HepG2 (cell line): ENCODE measurements around the gene SIK3. TPM values are rescaled to one million over a fixed set of nuclear protein-coding genes. Genes with fewer than 3 reads are reported as not detected.

ENCODE experiments used
- ARID2 ChIP-seq: sonication (generic); formaldehyde crosslinking; IDR thresholded peaks from 2 replicates; pipeline ENCODE4 v1.8.1; 2022; ENCODE audit warnings: mild to moderate bottlenecking, missing genetic modification reagents, borderline replicate concordance
- FOXJ3 ChIP-seq: sonication (generic); formaldehyde crosslinking; IDR thresholded peaks from 2 replicates; pipeline ENCODE4 v1.4.0; 2020; ENCODE audit warnings: missing genetic modification reagents, mild to moderate bottlenecking, borderline replicate concordance
- GTF2F1 ChIP-seq: fragments of 150-350 bp; IDR thresholded peaks from 2 replicates; pipeline ENCODE4 v1.6.1; 2014; ENCODE audit warnings: low read length
- HDAC1 ChIP-seq: sonication (generic); formaldehyde crosslinking; IDR thresholded peaks from 2 replicates; pipeline ENCODE4 v1.5.1; 2020; ENCODE audit warnings: mild to moderate bottlenecking, missing genetic modification reagents
- KDM3A ChIP-seq: IDR thresholded peaks from 2 replicates; pipeline ENCODE4 v1.6.1; 2018; ENCODE audit warnings: low read depth, missing compliant biosample characterization
- KLF11 ChIP-seq: IDR thresholded peaks from 2 replicates; pipeline ENCODE4 v1.6.1; 2016; ENCODE audit warnings: missing compliant biosample characterization
- MED8 ChIP-seq: sonication (generic); formaldehyde crosslinking; IDR thresholded peaks from 2 replicates; pipeline ENCODE4 v1.8.1; 2023; ENCODE audit warnings: mild to moderate bottlenecking, missing genetic modification reagents; ENCODE audit not compliant: insufficient replicate concordance
- MIER2 ChIP-seq: IDR thresholded peaks from 2 replicates; pipeline ENCODE4 v1.6.1; 2016; ENCODE audit warnings: missing biosample characterization, missing genetic modification reagents
- NFKB2 ChIP-seq: sonication (generic); formaldehyde crosslinking; IDR thresholded peaks from 2 replicates; pipeline ENCODE4 v1.4.0; 2020; ENCODE audit warnings: missing genetic modification reagents, borderline replicate concordance
- NFYC ChIP-seq: IDR thresholded peaks from 2 replicates; pipeline ENCODE4 v1.6.1; 2016; ENCODE audit warnings: missing genetic modification reagents, missing compliant biosample characterization
- POLR2G ChIP-seq: fragments of 200-400 bp; formaldehyde crosslinking; IDR thresholded peaks from 2 replicates; pipeline ENCODE4 v1.6.1; 2018; ENCODE audit warnings: mild to moderate bottlenecking, low read depth, low read length, moderate library complexity
- REL ChIP-seq: sonication (generic); formaldehyde crosslinking; conservative IDR thresholded peaks from 2 replicates; pipeline ENCODE4 v1.8.0; 2022; ENCODE audit warnings: mild to moderate bottlenecking, missing genetic modification reagents, moderate library complexity
- SAP130 ChIP-seq: IDR thresholded peaks from 2 replicates; pipeline ENCODE4 v1.6.1; 2016; ENCODE audit warnings: low read depth
- SMARCE1 ChIP-seq: fragments of 450-650 bp; IDR thresholded peaks from 2 replicates; pipeline ENCODE4 v1.6.1; 2017; ENCODE audit warnings: borderline replicate concordance
- SYNCRIP ChIP-seq: fragments of 200-400 bp; formaldehyde crosslinking; IDR thresholded peaks from 2 replicates; pipeline ENCODE4 v1.6.1; 2018; ENCODE audit warnings: mild to moderate bottlenecking, low read depth, low read length; ENCODE audit not compliant: insufficient read depth
- YEATS4 ChIP-seq: sonication (generic); formaldehyde crosslinking; IDR thresholded peaks from 2 replicates; pipeline ENCODE4 v1.4.0; 2020; ENCODE audit warnings: missing genetic modification reagents, borderline replicate concordance
- ZBTB21 ChIP-seq: sonication (generic); formaldehyde crosslinking; IDR thresholded peaks from 2 replicates; pipeline ENCODE4 v1.4.0; 2020; ENCODE audit warnings: missing genetic modification reagents
- ZFYVE20 ChIP-seq: sonication (generic); formaldehyde crosslinking; IDR thresholded peaks from 2 replicates; pipeline ENCODE4 v1.8.0; 2023; ENCODE audit warnings: low read depth, mild to moderate bottlenecking, moderate library complexity, missing genetic modification reagents, borderline replicate concordance
- ZMYM4 ChIP-seq: sonication (generic); formaldehyde crosslinking; IDR thresholded peaks from 2 replicates; pipeline ENCODE4 v1.8.1; 2023; ENCODE audit warnings: mild to moderate bottlenecking, missing genetic modification reagents
- ZNF24 ChIP-seq: fragments of 450-650 bp; IDR thresholded peaks from 2 replicates; pipeline ENCODE4 v1.6.1; 2017; ENCODE audit warnings: antibody characterized with exemption, mild to moderate bottlenecking
- ZNF30 ChIP-seq: sonication (generic); formaldehyde crosslinking; IDR thresholded peaks from 2 replicates; pipeline ENCODE4 v1.5.0; 2020; ENCODE audit warnings: mild to moderate bottlenecking, missing genetic modification reagents
- ZNF737 ChIP-seq: sonication (generic); formaldehyde crosslinking; IDR thresholded peaks from 2 replicates; pipeline ENCODE4 v1.5.0; 2020; ENCODE audit warnings: missing genetic modification reagents, mild to moderate bottlenecking, borderline replicate concordance
- ZSCAN31 ChIP-seq: sonication (generic); formaldehyde crosslinking; IDR thresholded peaks from 2 replicates; pipeline ENCODE4 v1.5.0; 2020; ENCODE audit warnings: low read depth, mild to moderate bottlenecking, missing genetic modification reagents
- polyA plus RNA-seq, 8 experiments: library from polyadenylated mRNA; depleted of rRNA in 3 of 8; stranded (reverse) in 7 of 8; unstranded in 1 of 8; fragments of >200 nt; fragmentation: Illumina TruSeq in 4 of 8; extraction: Trizol in 4 of 8; gene quantifications; 2 replicates each; pipeline versions ENCODE4 v1.2.1 to v1.2.3, GENCODE V29; 2011 to 2016; ENCODE audit warnings: low read depth in 4 of 8, missing spikeins in 1 of 8, mixed read lengths in 1 of 8; ENCODE audit not compliant: insufficient read depth in 1 of 8
- total RNA-seq, 5 experiments: library from RNA; depleted of rRNA; stranded (reverse); fragments of >200 nt; fragmentation: Illumina TruSeq; extraction: Trizol; gene quantifications; 2 replicates each; pipeline ENCODE4 v1.2.3, GENCODE V29; 2016; ENCODE audit warnings: low read depth in 1 of 5
- TF ChIP-seq, protein P1 (sequence below): sonication (generic); formaldehyde crosslinking; IDR thresholded peaks from 2 replicates; pipeline ENCODE4 v1.8.0; 2022; ENCODE audit warnings: mild to moderate bottlenecking, missing genetic modification reagents, moderate library complexity
- TF ChIP-seq, protein P2 (sequence below): sonication (generic); formaldehyde crosslinking; IDR thresholded peaks from 2 replicates; pipeline ENCODE4 v1.8.1; 2023; ENCODE audit warnings: mild to moderate bottlenecking, missing genetic modification reagents
- TF ChIP-seq, protein P3 (sequence below): sonication (generic); formaldehyde crosslinking; IDR thresholded peaks from 2 replicates; pipeline ENCODE4 v1.4.0; 2020; ENCODE audit warnings: mild to moderate bottlenecking, missing genetic modification reagents
- TF ChIP-seq, protein P4 (sequence below): sonication (generic); formaldehyde crosslinking; IDR thresholded peaks from 2 replicates; pipeline ENCODE4 v1.5.0; 2020; ENCODE audit warnings: mild to moderate bottlenecking, missing genetic modification reagents, moderate library complexity

Gene SIK3
- total and polyA plus RNA-seq, 2 of the 13 experiments (the other 11 are each of a cell fraction or from before 2014, with no cell fraction given): 5.7 to 9.8 TPM

DNA sequence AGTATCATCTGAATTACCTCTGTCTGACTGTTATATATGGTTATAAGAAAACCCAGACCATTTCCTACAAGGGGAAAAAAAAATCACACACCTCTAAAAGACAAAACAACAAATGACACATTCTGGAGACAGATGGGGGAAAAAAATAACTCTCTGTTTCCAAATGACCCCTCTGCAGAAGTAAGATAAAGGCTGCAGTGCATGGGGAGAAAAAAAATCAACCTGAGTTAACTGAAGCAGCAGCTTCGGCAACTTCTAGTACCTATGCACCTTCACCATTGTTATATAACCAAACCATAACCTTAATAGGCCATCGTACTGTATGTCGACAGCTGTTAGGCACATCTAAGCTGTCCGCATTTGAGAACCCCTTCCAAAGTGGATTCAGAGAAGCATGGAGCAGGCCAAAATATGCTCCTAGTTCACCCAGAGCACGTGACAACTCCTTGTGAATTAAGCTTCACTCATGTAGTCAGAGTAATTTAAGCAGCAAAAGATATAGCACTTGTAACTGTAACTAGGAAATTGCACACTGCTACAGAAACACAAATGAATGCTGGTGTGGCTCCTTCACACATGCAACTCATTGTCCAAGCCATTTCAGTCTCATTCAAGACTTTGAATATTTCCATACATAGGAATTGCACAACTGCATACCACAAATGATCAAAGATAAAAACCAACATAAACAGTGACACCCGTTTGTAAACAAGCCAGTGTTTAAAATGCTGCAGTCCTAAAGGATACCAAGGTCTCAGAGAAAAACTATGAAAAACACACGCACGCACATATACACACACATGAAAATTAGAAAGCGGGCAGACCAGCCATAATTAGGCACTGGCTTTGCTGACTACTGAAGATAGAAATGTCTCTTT, 2.7 kb downstream of the SIK3 start (continued):
- TF ChIP-seq, protein P1, sequence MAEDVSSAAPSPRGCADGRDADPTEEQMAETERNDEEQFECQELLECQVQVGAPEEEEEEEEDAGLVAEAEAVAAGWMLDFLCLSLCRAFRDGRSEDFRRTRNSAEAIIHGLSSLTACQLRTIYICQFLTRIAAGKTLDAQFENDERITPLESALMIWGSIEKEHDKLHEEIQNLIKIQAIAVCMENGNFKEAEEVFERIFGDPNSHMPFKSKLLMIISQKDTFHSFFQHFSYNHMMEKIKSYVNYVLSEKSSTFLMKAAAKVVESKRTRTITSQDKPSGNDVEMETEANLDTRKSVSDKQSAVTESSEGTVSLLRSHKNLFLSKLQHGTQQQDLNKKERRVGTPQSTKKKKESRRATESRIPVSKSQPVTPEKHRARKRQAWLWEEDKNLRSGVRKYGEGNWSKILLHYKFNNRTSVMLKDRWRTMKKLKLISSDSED: no peak
- TF ChIP-seq POLR2G (no peak), MED8 (no peak), NFYC (CRISPR knock-in tag) (no peak), ZNF24 (no peak), SAP130 (CRISPR knock-in tag) (peak; percentile 76), HDAC1 (CRISPR knock-in tag) (no peak; the same call in 1 of the 2 replicates), SMARCE1 (no peak), ZSCAN31 (no peak), MIER2 (no peak), NFKB2 (CRISPR knock-in tag) (no peak), SYNCRIP (no peak), FOXJ3 (CRISPR knock-in tag) (no peak), ARID2 (CRISPR knock-in tag) (no peak), KDM3A (CRISPR knock-in tag) (no peak), KLF11 (CRISPR knock-in tag) (no peak), YEATS4 (CRISPR knock-in tag) (peak; percentile 9; the same call in 1 of the 2 replicates), ZBTB21 (CRISPR knock-in tag) (no peak), ZNF30 (CRISPR knock-in tag) (no peak), GTF2F1 (no peak), REL (no peak), ZFYVE20 (no peak), ZMYM4 (CRISPR knock-in tag) (no peak), ZNF737 (CRISPR knock-in tag) (no peak)
- TF ChIP-seq, protein P2, sequence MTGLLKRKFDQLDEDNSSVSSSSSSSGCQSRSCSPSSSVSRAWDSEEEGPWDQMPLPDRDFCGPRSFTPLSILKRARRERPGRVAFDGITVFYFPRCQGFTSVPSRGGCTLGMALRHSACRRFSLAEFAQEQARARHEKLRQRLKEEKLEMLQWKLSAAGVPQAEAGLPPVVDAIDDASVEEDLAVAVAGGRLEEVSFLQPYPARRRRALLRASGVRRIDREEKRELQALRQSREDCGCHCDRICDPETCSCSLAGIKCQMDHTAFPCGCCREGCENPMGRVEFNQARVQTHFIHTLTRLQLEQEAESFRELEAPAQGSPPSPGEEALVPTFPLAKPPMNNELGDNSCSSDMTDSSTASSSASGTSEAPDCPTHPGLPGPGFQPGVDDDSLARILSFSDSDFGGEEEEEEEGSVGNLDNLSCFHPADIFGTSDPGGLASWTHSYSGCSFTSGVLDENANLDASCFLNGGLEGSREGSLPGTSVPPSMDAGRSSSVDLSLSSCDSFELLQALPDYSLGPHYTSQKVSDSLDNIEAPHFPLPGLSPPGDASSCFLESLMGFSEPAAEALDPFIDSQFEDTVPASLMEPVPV (CRISPR knock-in tag): no peak
- TF ChIP-seq, protein P3, sequence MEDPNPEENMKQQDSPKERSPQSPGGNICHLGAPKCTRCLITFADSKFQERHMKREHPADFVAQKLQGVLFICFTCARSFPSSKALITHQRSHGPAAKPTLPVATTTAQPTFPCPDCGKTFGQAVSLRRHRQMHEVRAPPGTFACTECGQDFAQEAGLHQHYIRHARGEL (CRISPR knock-in tag): no peak
- TF ChIP-seq, protein P4, sequence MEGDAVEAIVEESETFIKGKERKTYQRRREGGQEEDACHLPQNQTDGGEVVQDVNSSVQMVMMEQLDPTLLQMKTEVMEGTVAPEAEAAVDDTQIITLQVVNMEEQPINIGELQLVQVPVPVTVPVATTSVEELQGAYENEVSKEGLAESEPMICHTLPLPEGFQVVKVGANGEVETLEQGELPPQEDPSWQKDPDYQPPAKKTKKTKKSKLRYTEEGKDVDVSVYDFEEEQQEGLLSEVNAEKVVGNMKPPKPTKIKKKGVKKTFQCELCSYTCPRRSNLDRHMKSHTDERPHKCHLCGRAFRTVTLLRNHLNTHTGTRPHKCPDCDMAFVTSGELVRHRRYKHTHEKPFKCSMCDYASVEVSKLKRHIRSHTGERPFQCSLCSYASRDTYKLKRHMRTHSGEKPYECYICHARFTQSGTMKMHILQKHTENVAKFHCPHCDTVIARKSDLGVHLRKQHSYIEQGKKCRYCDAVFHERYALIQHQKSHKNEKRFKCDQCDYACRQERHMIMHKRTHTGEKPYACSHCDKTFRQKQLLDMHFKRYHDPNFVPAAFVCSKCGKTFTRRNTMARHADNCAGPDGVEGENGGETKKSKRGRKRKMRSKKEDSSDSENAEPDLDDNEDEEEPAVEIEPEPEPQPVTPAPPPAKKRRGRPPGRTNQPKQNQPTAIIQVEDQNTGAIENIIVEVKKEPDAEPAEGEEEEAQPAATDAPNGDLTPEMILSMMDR (CRISPR knock-in tag): no peak
